Measurements from ENCODE around the gene RAP1GAP2. TPM values are rescaled to one million over a fixed set of nuclear protein-coding genes. Genes with fewer than 3 reads are reported as not detected.

The RAP1GAP2 gene
- total and polyA plus RNA-seq, 2 of the 8 experiments (the other 6 are each of a cell fraction or from before 2014, with no cell fraction given), result 24.0 to 63.8 TPM

DNA sequence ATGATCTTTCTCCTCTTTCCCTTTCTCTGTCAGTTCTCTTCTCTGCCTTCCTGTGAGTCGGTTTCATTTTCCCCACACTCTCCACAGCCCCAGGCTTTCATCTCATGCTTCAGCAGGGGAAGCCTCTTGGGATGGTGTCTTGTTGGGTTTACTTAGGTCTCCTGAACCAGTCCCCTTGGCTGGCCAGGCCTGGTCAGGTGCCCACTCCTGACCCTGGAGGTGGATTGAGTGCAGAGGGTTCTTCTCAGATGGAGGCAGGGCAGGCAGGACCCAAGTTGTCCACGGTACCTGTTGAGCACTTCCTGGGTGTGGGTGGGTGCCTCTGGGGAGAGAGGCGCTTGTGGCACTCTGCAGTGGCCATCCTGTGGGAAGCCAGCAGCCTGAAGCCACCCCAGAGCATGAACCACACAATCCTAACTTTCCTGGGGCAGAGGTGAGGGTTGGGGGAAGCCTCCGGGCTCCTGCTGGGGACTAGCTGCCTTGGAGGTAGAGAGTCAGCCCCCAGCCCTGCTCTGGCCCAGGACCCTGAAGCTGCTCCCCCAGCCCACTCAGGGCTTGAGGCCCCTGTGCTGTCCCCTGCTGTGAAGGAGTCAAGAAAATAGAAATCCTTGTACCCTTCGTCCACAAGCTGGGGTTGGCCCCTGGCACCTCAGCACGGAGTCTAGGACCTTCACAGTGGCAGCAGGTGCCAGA is 2.0 kb upstream of the RAP1GAP2 start:
- no peak overlapping the region for H2BK12ac ChIP-seq (ENCODE audit: low read depth, low read length)
- no peak overlapping the region; the same call in 1 of the 2 replicates for H3K27ac ChIP-seq (ENCODE audit: low read depth, low read length)
- FAIRE-seq (no peak), DNase-seq (ENCODE audit: low read depth in 1 of 2, low spot score in 2 of 2) (no peak)
- no peaks in the 10 kb centered on the region for H3K79me2 ChIP-seq (ENCODE audit: control insufficient read depth in 1 of 2, insufficient read depth in 2 of 2, low read length in 2 of 2)
- H3K56ac ChIP-seq (replicated peaks; ENCODE audit: insufficient read length, low read depth, low read length), result no peak overlapping the region
- H3K14ac ChIP-seq (ENCODE audit: insufficient read length), result no peak overlapping the region
- ChIA-PET CTCF (ENCODE audit: partially characterized antibody) (interaction anchor here (1.3 kb wide), 1 partner anchor 20 kb away, joined by 3 read pairs; no protein-coding TSS in a partner anchor), POLR2A (ENCODE audit: partially characterized antibody) (interaction anchor here (1.1 kb wide), 1 partner anchor 13 kb away, joined by 3 read pairs; no protein-coding TSS in a partner anchor)
- no peak overlapping the region for H3K4me2 ChIP-seq (ENCODE audit: insufficient read depth in 1 of 2, low read depth in 2 of 2, low read length in 2 of 2)
- H3K9ac ChIP-seq (replicated peaks in 1 of 4; ENCODE audit: extremely low read depth in 1 of 4, low read depth in 3 of 4, low read length in 3 of 4), result no peak overlapping the region
- no peak overlapping the region for H2BK15ac ChIP-seq (ENCODE audit: low read length)
- no peaks in the 10 kb centered on the region for H3K27me3 ChIP-seq (replicated peaks in 1 of 4; ENCODE audit: control insufficient read depth in 3 of 4, extremely low read depth in 1 of 4, insufficient read depth in 3 of 4, low read length in 3 of 4)
- 92% methylated on average over 6 of the region's 6 CpGs; no CpG with 5 or more reads in 1 of the 2 experiments for WGBS, 2 experiments (ENCODE audit: extremely low coverage in 1 of 2, insufficient coverage in 1 of 2, insufficient read length in 1 of 2, insufficient replicate concordance in 2 of 2, low coverage in 1 of 2, low lambda C conversion rate in 2 of 2, missing lambda C conversion rate in 1 of 2)
- no peak overlapping the region for H3K18ac ChIP-seq (ENCODE audit: extremely low read depth, low read length)
- H3K4ac ChIP-seq (replicated peaks; ENCODE audit: insufficient read length, low read depth, low read length), result no peak overlapping the region
- no peak overlapping the region for H3K23ac ChIP-seq (ENCODE audit: insufficient read length)
- no peak overlapping the region for H2BK20ac ChIP-seq (ENCODE audit: low read length)
- no peak overlapping the region for H4K5ac ChIP-seq (ENCODE audit: insufficient read length, low read depth, low read length)
- no peak overlapping the region for H3K4me3 ChIP-seq (ENCODE audit: extremely low read depth in 1 of 4, insufficient read depth in 2 of 4, low read depth in 3 of 4, low read length in 4 of 4)
- no peak overlapping the region for H2BK5ac ChIP-seq (ENCODE audit: low read depth, low read length)
- no peaks in the 10 kb centered on the region for H3K36me3 ChIP-seq (ENCODE audit: control insufficient read depth in 2 of 4, insufficient read depth in 4 of 4, low read length in 3 of 4)
- no peaks in the 10 kb centered on the region for H3K23me2 ChIP-seq (ENCODE audit: low read depth, low read length)
- no peaks in the 10 kb centered on the region for H3K9me3 ChIP-seq (ENCODE audit: insufficient read depth in 2 of 2, low read depth in 1 of 2, low read length in 1 of 2)
- no peak overlapping the region; the same call in 1 of the 2 replicates for H4K8ac ChIP-seq (ENCODE audit: extremely low read depth, insufficient read depth, low read length)
- peaks cover 0 to 13% of the 10 kb centered on the region in 2 experiments for H4K20me1 ChIP-seq (replicated peaks in 1 of 2; ENCODE audit: control insufficient read depth in 1 of 2, insufficient read depth in 2 of 2, low read length in 2 of 2)
- H2AK5ac ChIP-seq (ENCODE audit: low read depth, low read length), result no peak overlapping the region
- no peaks in the 10 kb centered on the region; the same call in 1 of the 2 replicates for H3K79me1 ChIP-seq (ENCODE audit: low read depth, low read length)
- peaks cover 0 to 8% (median 4%) of the 10 kb centered on the region in 4 experiments; a peak in 4 of 7 replicates for H3K4me1 ChIP-seq (replicated peaks in 1 of 4; ENCODE audit: control insufficient read depth in 3 of 4, insufficient read depth in 4 of 4, low read length in 3 of 4)
- no peak overlapping the region for H2BK120ac ChIP-seq (replicated peaks; ENCODE audit: low read depth, low read length)
- no peak overlapping the region for H4K91ac ChIP-seq (replicated peaks; ENCODE audit: insufficient read length, low read length)
- TF ChIP-seq BCL11A (IDR thresholded peaks at IDR 0.05; ENCODE audit: low read depth in 2 of 2, low read length in 2 of 2), result no peak
- no peak for TF ChIP-seq FOSL1 (IDR thresholded peaks at IDR 0.05; ENCODE audit: insufficient read depth, low read depth, low read length)
- no peak for TF ChIP-seq RBBP5 (IDR thresholded peaks at IDR 0.05; ENCODE audit: borderline replicate concordance, low read depth, low read length)
- H2AFZ ChIP-seq (ENCODE audit: low read length), result no peak overlapping the region
